ENCODE data around the gene NEGR1.

The NEGR1 gene

GRCh38 chr1:72009173-72010093 is 272.9 kb downstream of the NEGR1 start:
- ChIA-PET POLR2A (no interaction called here), CTCF (no interaction called here)
- no peak for TF ChIP-seq CTCF (IDR thresholded peaks at IDR 0.05; ENCODE audit: insufficient read depth, low read length, missing control alignments)
- DNase-seq (ENCODE audit: low read depth, low spot score), result no peak
- no peak overlapping the region for H3K4me3 ChIP-seq (ENCODE audit: low read depth, low read length)

- no peak for TF ChIP-seq CTCF (IDR thresholded peaks at IDR 0.05; ENCODE audit: insufficient read depth, low read length, missing control alignments)
- ChIA-PET CTCF (interaction anchor here (1.2 kb wide), 1 partner anchor 31 kb away, joined by 4 read pairs; no protein-coding TSS in a partner anchor), POLR2A (no interaction called here)
- no peak for DNase-seq (ENCODE audit: low read depth, low spot score)
- H3K4me3 ChIP-seq (ENCODE audit: low read depth, low read length), result no peak overlapping the region
Measured at GRCh38 chr1:72007312-72007711, 275.0 kb downstream of the NEGR1 start.

GRCh38 chr1:72006092-72006491 is 276.2 kb downstream of the NEGR1 start:
- DNase-seq (ENCODE audit: low read depth, low spot score), result peak; percentile 21
- ChIA-PET POLR2A (no interaction called here), CTCF (no interaction called here)
- no peak for TF ChIP-seq CTCF (IDR thresholded peaks at IDR 0.05; ENCODE audit: insufficient read depth, low read length, missing control alignments)
- H3K4me3 ChIP-seq (ENCODE audit: low read depth, low read length), result no peak overlapping the region

GRCh38 chr1:72003092-72003491 is 279.2 kb downstream of the NEGR1 start:
- no peak for DNase-seq (ENCODE audit: low read depth, low spot score)
- TF ChIP-seq CTCF (IDR thresholded peaks at IDR 0.05; ENCODE audit: insufficient read depth, low read length, missing control alignments), result no peak
- ChIA-PET CTCF (no interaction called here), POLR2A (no interaction called here)
- no peak overlapping the region for H3K4me3 ChIP-seq (ENCODE audit: low read depth, low read length)

- DNase-seq (ENCODE audit: low read depth, low spot score), result no peak
- ChIA-PET POLR2A (no interaction called here), CTCF (no interaction called here)
- no peak overlapping the region for H3K4me3 ChIP-seq (ENCODE audit: low read depth, low read length)
- TF ChIP-seq CTCF (IDR thresholded peaks at IDR 0.05; ENCODE audit: insufficient read depth, low read length, missing control alignments), result no peak
Measured at GRCh38 chr1:72000809-72001208, 281.5 kb downstream of the NEGR1 start.

GRCh38 chr1:71994646-71995045 is 287.7 kb downstream of the NEGR1 start:
- TF ChIP-seq CTCF (IDR thresholded peaks at IDR 0.05; ENCODE audit: insufficient read depth, low read length, missing control alignments), result no peak
- POLR2A ChIA-PET, result no interaction called here
- H3K4me3 ChIP-seq (ENCODE audit: low read depth, low read length), result no peak overlapping the region
- CTCF ChIA-PET, result no interaction called here
- DNase-seq (ENCODE audit: low read depth, low spot score), result no peak

All from AG04449 (cell line).